ENCODE measurements around the gene DOCK2. TPM values are rescaled to one million over a fixed set of nuclear protein-coding genes. Genes with fewer than 3 reads are reported as not detected.

Gene DOCK2
- total RNA-seq, 1 donor from 2014 or later: 1.1 TPM

GRCh38 chr5:169988947-169989346 lies 351.9 kb downstream of the DOCK2 start:
- no peaks in the 10 kb centered on the region for H3K9me3 Mint-ChIP-seq
- Histone ChIP-seq H3K36me3 (no peaks in the 10 kb centered on the region), H3K79me2 (ENCODE audit: low read depth) (no peaks in the 10 kb centered on the region), H3K4me2 (no peak overlapping the region), H3K27me3 (no peaks in the 10 kb centered on the region), H3K4me3 (no peak overlapping the region), H3F3A (ENCODE audit: low read depth) (no peaks in the 10 kb centered on the region), H3K9ac (no peak overlapping the region), H4K20me1 (ENCODE audit: low read depth) (no peaks in the 10 kb centered on the region), H3K9me3 (ENCODE audit: low read depth) (no peaks in the 10 kb centered on the region), H3K4me1 (no peaks in the 10 kb centered on the region), H2AFZ (replicated peaks) (no peak overlapping the region), H3K27ac (no peak overlapping the region)
- no peak for DNase-seq (ENCODE audit: low spot score)
- H3K36me3 Mint-ChIP-seq: no peaks in the 10 kb centered on the region
- H3K27ac Mint-ChIP-seq: no peak overlapping the region
- no peak overlapping the region for H3K4me3 Mint-ChIP-seq
- TF ChIP-seq EZH2 (IDR thresholded peaks at IDR 0.05) (no peak), EZH2phosphoT487 (IDR thresholded peaks at IDR 0.05) (no peak), CTCF (IDR thresholded peaks at IDR 0.05) (no peak)
- H3K4me1 Mint-ChIP-seq: peaks cover 16% of the 10 kb centered on the region
- peaks cover 8% of the 10 kb centered on the region for H3K27me3 Mint-ChIP-seq (ENCODE audit: insufficient read depth, low read depth)

DNA sequence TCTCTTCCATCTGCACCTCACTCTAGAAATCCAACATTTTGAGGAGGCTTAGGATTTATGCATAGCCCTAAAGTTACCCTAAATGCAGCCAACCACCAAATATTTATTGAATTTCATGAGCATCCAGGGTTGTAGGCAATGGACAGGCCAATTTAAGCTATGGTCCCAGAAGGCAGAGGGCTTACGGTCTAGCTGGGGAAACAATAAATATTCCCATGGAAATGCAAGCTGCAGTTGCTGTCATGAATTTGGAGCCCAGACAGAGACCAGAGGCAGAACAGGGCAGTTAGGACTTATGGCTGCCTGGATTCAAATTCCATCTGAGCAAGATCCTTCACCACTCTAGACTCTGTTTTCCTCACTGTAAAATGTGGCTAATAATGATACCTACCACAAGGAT lies 352.3 kb downstream of the DOCK2 start:
- no peak overlapping the region for H3K27ac ChIP-seq
- no peaks in the 10 kb centered on the region for H3F3A ChIP-seq (ENCODE audit: low read depth)
- no peak overlapping the region for H3K4me2 ChIP-seq
- no peak overlapping the region for H3K27ac Mint-ChIP-seq
- H3K36me3 Mint-ChIP-seq: no peaks in the 10 kb centered on the region
- H3K4me3 Mint-ChIP-seq: no peak overlapping the region
- no peaks in the 10 kb centered on the region for H4K20me1 ChIP-seq (ENCODE audit: low read depth)
- H3K4me1 Mint-ChIP-seq: peaks cover 16% of the 10 kb centered on the region
- TF ChIP-seq EZH2phosphoT487 (IDR thresholded peaks at IDR 0.05) (no peak), EZH2 (IDR thresholded peaks at IDR 0.05) (no peak), CTCF (IDR thresholded peaks at IDR 0.05) (no peak)
- no peak overlapping the region for H2AFZ ChIP-seq (replicated peaks)
- no peaks in the 10 kb centered on the region for H3K36me3 ChIP-seq
- no peaks in the 10 kb centered on the region for H3K9me3 ChIP-seq (ENCODE audit: low read depth)
- H3K4me1 ChIP-seq: no peaks in the 10 kb centered on the region
- DNase-seq (ENCODE audit: low spot score): no peak
- H3K4me3 ChIP-seq: no peak overlapping the region
- H3K9ac ChIP-seq: no peak overlapping the region
- H3K27me3 Mint-ChIP-seq (ENCODE audit: insufficient read depth, low read depth): peaks cover 8% of the 10 kb centered on the region
- H3K79me2 ChIP-seq (ENCODE audit: low read depth): no peaks in the 10 kb centered on the region
- no peaks in the 10 kb centered on the region for H3K27me3 ChIP-seq
- H3K9me3 Mint-ChIP-seq: no peaks in the 10 kb centered on the region

GRCh38 chr5:169991115-169991869 lies 354.2 kb downstream of the DOCK2 start:
- Mint-ChIP-seq H3K9me3 (no peaks in the 10 kb centered on the region), H3K4me3 (no peak overlapping the region), H3K36me3 (no peaks in the 10 kb centered on the region), H3K27ac (no peak overlapping the region), H3K27me3 (ENCODE audit: insufficient read depth, low read depth) (peaks cover 6% of the 10 kb centered on the region), H3K4me1 (peaks cover 16% of the 10 kb centered on the region)
- Histone ChIP-seq H3K36me3 (no peaks in the 10 kb centered on the region), H3K9ac (no peak overlapping the region), H3K4me2 (no peak overlapping the region), H3K27ac (no peak overlapping the region), H3K4me3 (no peak overlapping the region), H3K4me1 (no peaks in the 10 kb centered on the region), H3K27me3 (no peaks in the 10 kb centered on the region), H3F3A (ENCODE audit: low read depth) (no peaks in the 10 kb centered on the region), H4K20me1 (ENCODE audit: low read depth) (no peaks in the 10 kb centered on the region), H3K9me3 (ENCODE audit: low read depth) (no peaks in the 10 kb centered on the region), H2AFZ (replicated peaks) (no peak overlapping the region), H3K79me2 (ENCODE audit: low read depth) (no peaks in the 10 kb centered on the region)
- DNase-seq (ENCODE audit: low spot score): no peak
- no peak for TF ChIP-seq CTCF (IDR thresholded peaks at IDR 0.05)
- TF ChIP-seq EZH2 (IDR thresholded peaks at IDR 0.05): no peak
- no peak for TF ChIP-seq EZH2phosphoT487 (IDR thresholded peaks at IDR 0.05)

Data from neural progenitor cell (in vitro differentiated cells).